HL-60/S4 (cell line): ENCODE measurements around the gene ZNF516.

ENCODE experiments used
- in situ Hi-C: fragments of 300-500 bp; cut with MboI; formaldehyde crosslinking; loops from 2 replicates; pipeline ENCODE4 v1.14.3; 2022; ENCODE audit warnings: low sequenced_read_pairs

The ZNF516 gene

DNA sequence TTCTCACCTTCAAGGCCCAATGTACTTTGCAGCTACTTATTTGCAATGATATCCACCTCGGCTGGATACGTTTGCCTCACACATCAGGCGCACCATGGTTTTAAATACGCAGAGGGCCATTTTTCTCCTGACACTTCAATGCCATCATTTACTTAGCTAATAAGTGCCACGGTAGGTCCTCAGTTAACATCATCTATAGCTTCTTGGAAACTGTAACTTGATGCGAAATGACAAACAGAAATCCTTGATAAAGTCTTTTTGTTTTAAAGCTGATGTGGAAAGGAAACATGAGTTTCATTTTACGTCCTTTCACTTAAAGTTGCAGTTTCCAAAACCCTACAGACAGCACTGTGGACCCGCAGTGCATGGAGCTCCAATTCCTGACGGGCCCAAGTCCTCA, 37.1 kb downstream of the ZNF516 start:
- in situ Hi-C loops = no loop called here

DNA sequence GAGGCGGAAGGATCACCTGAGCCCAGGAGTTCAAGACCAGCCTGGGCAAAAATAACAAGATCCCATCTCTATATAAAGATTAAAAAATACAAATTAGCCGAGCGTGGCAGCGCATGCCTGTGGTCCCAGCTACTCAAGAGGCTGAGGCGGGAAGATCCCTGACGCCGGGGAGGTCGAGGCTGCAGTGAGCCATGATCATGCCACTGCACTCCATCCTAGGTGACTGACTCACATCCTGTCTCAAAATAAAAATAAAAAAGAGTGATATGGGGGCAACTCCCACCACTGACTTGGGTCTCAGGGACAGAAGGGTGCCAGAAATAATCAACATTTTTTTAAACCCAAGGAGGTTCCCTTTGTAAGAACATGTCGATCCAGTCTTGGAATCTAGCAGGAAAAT, 37.6 kb downstream of the ZNF516 start:
- in situ Hi-C loops = no loop called here

DNA sequence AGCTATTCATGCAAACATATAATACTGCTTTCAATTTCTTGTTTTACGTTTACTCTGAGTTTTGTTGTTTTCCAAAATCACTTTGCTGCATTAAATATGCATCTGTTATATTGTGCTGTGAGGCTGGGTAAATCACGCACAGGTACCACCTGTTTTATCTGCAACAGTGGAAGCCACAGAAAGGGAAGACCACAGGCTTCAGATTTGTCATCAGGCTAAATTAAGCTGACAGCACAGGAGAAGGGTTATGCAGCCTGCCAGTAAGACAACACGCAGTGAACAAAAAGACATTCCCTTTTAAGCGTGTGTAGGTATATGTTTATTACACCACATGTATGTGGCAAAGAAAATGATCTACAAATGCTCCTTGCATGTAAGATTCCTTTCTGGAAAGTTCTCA, 38.2 kb downstream of the ZNF516 start:
- in situ Hi-C loops = no loop called here

DNA sequence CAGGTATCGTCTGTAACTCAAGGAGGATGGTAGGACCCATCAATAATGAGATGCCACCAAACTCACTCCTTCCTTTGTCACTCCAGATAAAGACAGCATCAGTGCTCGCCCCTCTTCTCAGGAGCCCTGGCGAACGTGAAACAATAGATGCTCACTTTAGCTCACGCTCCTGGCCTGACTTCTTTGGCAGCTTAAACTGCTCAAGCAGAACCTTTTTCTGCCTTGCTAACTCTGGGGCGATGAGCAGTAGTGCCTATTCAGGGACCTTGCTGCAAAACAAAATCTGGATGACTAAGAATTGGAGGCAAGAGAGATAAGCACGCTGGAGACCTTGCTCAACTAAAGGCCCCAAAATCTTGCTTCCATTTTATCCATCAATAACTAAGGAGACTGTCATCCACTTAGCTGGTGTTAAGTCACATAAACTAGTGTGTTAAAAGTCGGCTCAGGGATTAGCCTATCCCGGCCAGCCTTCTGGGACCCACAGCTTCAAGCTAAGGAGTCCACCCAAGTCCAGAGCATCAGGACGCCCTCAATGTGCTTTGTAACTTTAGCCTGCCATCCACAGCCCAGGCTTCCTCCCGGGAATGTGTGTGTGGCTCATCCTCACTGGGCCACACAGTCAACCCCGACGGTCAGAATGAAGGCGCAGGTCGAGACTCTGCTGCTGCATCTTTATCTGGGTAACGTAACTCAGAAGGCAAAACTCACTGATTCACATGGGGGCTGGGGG, 38.9 kb downstream of the ZNF516 start:
- in situ Hi-C loops = no loop called here

DNA sequence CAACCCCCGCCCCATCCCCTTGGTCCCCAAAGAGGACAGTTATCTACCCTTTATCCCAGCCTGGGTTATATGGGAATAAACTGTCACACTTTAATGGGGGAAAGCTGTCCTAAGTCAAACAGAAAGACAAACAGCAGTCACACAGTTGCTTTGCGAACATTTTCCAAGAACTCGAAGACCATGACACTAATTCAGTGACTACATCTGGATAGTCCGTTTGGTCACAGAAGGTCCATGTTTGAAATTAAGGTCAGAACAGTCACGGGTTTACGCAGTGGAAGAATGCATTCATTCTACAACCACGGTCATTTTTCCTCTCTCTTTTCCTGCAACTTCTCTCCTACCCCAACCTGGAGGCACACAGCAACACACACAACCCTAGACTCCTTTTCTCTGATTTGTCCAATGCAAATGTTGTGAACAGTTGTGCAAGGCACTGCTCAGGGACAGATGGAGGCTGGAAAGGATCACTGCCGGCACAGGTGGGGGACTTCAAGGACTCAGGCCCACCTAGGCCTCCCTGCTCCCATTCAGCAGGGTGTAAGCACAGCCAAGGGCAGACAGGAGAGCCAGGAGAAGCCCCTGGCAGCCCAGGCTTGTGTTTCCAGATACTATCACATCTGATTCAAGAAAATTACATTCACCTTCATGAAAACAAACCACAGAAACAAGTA, 39.9 kb downstream of the ZNF516 start:
- in situ Hi-C loops = no loop called here

DNA sequence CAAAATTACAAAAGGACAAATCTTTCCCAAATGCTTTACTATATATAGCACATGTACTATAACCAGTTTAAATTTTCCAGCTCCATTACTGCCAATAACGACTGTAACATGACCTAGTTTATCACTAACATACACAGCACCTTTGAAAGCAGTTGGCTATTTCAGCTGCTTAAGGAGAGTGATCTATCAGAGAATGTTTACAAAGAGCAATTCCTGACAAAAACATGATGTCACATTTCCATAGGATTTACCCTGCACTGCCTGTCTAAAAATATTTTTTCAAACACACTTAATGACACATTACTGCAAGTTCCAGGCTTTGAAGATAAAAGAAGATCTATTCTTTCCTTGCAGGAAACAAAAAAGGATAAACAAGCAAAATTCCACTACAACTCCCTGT, 40.6 kb downstream of the ZNF516 start:
- in situ Hi-C loops = no loop called here

DNA sequence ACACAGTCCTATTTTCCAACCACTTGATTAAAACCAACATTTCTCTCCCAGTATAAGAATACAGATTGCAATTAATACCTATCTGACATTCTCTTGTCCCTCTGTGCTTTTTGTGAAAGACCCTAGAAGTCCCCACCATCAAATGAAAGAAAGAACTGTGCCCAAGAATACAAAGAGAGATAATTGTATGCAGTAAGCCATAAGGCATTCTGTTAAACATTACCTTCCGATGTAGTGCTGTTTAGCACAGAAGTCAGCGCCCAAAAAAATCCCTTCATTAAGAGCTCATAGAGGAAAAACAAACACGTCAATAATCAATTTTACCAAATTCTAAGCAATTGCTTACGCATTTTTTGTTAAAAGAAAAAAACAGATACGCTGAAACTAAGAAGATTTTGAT, 41.1 kb downstream of the ZNF516 start:
- in situ Hi-C loops = no loop called here

DNA sequence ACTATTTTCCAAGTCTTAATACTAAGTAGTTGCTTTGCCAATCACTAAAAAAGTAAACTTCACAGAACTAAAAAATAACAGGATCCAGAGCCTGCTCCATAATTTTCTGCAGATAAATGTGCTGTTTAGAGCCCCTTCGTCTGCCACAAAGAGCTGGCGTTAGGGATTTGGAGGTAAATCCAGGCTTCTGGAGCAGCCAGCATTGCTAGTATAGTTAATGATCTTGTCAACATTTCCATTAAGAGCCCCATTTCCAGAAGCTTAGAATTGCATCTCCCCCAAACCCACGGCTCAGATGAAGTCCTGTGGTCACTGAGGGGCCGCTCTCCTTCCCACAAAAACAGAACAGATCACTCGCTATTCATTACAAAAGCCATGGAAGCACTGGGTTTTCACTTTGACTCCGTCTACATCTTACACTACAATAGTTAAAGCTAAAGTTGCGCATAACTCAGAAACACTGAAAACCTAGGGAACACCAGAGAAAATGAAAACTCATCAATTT, 41.9 kb downstream of the ZNF516 start:
- in situ Hi-C loops = no loop called here

DNA sequence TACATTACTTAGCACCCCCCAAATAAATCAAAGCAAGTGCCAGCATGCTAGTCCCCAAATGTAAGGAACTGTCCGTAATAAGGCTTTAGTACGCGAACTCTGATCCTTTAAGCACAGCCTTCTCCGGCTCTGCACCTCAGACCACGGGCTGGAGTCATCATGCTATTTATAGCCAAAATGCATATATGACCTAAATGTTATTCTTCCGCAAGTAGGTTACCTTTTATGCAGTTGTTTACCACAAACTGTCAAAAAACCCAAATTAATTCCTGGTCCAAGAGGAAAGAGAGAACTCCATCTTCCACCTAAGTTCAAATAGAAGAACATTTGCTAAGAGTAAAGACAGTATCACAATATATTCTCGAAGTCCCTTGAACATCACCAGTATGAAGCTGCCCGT, 42.7 kb downstream of the ZNF516 start:
- in situ Hi-C loops = no loop called here

DNA sequence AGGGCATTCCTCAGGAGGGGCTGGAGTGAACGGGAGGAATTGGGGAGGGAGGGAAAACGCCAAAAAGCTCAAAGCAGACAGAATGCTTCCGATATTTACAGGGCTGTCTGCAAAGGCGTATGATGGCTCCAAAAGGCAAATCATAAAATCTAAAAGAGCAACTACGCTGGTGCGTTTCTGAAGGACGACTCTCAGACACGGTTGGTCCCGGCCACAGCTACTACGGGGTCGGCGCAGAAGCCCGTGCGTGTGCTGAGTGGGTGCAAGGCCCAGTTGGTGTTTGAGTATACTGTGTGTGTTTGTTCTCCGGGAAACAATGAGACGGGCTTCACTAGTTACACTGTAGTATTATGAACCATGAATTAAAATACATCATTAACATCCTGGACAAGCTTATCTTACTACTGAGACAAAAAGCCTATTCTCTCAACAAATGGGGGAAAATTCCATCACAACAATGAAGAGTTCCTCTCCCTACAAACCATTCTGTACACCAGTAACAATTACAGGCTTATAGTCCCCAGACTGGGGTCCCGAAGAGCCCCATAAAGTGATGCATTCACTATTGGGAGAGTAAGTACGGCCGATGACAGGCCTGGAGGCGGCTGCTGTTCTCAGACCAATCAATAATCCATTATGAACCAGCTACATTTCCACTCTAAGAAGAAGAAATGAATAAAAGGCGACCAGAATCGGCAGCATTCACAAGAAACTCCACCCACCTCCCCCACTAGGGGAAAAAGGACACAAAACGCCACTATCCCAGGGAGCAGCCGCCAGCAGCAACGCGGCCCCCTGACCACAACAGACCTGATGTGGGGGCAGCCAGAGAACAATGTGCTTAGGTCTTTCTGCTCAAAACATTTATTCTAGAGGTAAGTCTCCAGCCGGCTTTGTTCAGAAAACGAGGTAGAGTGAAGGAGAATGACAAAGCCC, 43.4 kb downstream of the ZNF516 start:
- in situ Hi-C loops = no loop called here

DNA sequence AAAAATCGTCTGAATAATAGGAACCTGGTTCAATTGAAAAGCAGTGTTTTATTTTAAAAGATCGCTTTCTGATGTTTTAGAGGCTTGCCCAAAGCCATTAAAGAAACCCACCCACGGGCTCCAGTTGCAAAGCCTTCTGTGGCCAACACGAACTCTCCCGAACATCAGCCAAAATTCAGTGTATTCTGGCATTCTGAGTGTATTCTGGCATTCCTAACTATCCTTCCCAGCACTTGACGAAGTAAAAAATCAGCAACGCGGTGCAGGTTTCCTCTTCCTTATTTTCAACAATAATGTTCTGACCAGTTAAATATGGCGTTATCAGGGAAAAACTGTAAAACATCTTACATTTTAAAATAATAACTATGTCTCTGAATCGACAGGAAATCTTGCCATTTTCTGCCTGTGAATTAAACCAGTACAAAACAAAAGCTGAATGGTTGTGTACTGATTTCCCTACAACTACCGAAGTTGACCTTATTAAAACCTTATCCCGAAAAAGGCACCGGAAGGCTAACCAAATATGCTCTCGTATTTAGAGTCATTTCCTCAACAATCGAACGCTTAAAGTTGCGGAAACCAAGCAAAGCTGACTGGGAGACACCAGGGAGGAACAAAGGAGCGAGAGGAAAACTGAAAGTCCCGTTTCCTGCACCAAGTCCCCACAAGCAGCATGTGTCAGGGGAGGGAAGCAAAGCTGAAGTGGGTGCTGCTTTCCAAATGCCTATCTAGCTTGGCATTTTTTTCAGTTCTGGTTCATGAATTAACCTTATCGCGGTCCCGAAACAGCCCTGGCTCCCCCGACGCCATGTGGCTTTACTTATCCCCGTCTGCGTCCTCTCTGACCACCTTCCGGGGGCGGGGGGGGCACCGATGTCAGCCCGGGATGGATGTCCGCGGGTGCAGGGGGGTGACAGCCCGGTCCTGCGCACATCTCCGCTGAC, 44.3 kb downstream of the ZNF516 start:
- in situ Hi-C loops = no loop called here

DNA sequence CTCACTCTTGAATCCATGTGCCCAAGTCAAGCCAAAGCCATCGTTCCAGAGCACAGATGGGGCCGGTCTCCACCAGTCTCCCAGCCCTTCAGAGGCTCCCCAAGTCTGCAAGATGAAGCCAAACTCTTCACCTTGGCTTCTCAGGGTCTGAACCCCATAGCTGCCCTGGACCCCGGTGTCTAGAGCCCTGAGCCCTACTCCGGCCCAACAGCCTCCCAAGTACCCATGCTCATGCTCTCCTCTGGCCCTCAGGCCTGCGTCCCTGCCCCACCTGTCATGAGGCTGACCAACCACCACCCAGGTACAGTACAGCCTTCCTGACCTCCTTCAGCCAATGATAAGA, 46.0 kb downstream of the ZNF516 start:
- in situ Hi-C loops = no loop called here

DNA sequence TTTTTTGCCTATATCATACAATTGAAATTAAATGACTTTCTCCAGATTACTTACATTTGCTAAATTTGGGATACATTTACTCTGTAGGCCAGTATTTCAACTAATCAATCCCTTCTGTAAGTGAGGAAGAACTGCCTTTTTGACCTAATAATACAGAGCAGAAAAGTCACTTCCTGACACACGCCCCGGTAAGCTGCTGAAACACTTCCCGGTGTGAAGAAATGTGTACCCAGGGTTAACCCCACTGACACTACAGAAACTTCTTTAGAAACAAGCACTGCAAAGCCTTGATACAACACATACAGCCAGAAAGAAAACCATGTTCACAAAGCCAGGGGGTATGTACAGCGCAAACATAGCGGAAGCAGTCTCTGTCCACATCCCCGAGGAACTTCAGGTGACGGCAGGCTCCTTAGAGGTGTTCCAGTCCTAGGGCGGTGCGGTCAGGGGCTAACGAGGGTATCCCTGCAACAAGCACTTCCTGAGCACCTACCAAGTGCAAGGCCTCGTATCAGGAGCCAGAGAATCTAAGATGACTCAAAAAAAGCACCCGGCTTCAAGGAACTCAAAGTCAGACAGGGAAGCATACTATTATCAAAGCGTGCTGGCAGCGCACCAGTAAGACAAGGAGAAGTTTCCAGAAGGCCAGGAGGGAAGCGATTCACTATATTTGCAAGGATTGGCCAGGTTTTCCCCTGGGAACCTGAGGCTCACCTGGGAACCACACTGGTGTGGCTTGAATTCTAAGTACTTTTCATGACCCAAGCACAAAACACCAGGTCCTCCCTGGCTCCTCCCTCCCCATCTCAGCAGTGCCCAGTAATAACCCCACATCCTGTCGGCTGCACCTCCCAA, 46.6 kb downstream of the ZNF516 start:
- in situ Hi-C loops = no loop called here

DNA sequence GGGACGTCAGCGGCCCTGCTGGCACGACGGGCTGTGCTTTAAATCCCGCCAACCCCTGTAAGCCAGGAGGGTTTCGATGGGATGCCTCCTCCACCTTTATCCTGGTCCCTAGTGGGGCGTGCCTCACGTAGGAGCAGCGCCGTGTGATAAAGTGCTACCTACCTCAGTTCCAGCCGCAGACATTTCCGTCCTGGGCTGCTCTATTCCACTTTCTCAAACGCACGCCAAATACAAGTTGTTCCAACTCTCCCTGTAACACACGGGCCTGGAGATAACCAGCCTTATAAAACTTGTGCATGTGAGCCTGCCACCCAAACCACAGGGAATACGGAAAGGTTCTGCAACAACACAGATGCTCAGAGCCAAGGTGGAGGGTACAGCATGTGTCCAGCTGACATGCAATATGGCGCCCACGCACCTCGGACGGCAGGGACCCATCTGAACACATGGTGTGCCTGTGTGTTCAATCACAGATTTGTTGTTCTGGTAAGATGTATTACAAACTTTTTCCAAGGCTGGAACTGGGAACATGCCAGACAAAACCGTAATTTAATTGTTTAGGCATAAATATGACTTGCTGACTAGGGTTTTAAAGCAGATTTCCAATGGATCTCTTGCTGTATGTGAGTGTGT, 47.7 kb downstream of the ZNF516 start:
- in situ Hi-C loops = no loop called here

DNA sequence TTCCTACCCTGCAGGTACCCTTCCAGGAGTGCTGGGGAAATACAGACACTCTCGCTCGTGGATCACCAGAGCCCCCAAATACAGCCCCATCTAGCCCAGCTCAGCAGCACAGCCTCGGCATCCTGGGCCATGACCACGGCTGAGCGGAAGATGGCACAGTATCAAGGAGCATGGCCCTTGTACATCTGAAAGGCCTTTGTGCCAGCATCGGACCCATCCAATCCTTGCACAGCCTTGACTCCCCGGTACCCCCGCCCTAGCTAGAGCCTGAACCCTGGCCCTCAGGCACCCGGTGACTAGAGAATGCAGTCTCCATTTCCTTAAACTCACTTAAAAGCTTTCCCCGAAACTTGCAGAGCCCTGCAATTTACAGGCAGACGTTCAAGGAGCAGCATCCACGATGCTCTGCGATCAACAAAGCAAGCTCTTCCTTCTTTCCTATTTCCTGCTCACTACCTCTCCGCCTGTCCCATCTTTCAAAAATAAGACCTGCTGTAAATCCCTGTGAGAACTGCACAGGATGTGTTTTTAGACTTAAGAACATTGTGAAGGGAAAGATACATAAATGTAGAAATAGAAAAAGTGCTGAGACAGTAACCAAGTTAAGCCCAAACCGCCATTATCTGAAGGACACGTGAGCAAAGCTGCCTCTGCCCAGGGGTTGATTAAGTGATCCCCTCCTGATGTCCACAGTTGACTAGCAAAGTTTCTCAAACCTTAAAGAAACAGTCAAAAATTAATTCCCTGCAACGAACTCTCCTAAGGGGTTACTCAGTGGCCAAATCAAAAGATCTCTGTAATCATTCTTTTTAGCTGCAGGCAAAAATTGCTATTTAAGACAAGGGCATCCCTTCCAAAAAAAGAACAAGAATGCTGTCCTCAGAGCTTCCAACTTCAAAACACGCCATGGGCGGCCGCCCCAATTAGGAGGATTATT, 48.5 kb downstream of the ZNF516 start:
- in situ Hi-C loops = no loop called here

DNA sequence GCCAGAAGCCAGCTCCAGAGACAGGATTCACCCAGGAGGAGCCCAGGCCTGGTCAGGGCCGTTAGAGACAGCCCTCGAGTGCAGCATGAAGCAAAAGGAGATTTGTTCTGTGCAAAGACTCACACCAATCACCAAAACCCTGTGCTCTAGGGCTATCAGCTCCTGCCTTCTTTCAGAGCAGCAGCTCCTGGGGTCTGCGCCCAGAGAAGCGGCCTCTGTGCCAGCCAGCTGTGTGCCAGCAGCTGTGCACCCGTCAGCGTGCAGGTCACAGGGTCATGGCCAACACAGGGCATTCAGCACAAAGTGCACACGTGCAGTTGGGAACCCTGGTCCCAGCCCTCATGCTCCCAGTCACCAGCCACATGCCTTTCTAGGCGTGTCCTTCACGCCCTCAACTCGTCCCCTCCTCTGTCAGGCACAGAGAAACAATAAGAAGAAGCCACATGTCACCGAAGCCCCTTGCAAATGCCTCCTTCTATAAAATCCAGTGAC, 49.3 kb downstream of the ZNF516 start:
- in situ Hi-C loops = no loop called here

DNA sequence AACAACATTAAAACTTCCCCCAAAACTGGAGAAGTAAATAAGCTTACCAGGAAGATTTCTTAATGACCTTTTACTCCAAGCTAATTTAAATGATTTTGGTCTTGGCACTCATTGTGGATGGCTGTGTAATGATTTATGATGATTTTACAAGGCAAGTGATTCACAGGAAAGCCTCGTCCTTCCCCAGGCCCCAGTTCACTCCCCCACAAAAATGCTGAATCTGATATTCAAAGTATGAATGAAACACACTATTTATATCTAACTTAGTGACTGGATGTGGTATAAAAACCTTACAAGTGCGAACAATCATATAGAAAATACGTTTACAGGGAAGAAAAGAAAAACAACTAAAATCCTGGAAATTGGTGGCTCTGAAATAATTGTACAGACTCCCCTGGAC, 49.8 kb downstream of the ZNF516 start:
- in situ Hi-C loops = no loop called here
